Mucosa of descending colon (tissue), 3 donors: Measurements from ENCODE around the gene LANCL2. TPM values are rescaled to one million over a fixed set of nuclear protein-coding genes. Genes with fewer than 3 reads are reported as not detected.

Experiments used
- ATAC-seq: fragments of 200-7000 bp; cut with Tn5 transposase; one replicate; pipeline ENCODE4 v1.9.1; 2020; ENCODE audit warnings: mild to moderate bottlenecking, moderate library complexity
- DNase-seq, 3 donors: peaks; one replicate each; pipeline ENCODE4 v3.0.0-alpha.2; 2020
- H3K36me3 ChIP-seq: fragments of 200-600 bp; one replicate; pipeline ENCODE4 v1.8.0; 2021; ENCODE audit warnings: low read depth, mild to moderate bottlenecking
- H3K4me1 ChIP-seq: fragments of 200-600 bp; one replicate; pipeline ENCODE4 v1.8.0; 2021; ENCODE audit warnings: low read depth, mild to moderate bottlenecking
- H3K4me3 ChIP-seq: fragments of 200-600 bp; one replicate; pipeline ENCODE4 v1.8.0; 2021; ENCODE audit warnings: mild to moderate bottlenecking
- H3K9me3 ChIP-seq: fragments of 200-600 bp; one replicate; pipeline ENCODE4 v1.8.0; 2021; ENCODE audit warnings: mild to moderate bottlenecking
- CTCF ChIP-seq: fragments of 200-600 bp; IDR thresholded peaks from one replicate; pipeline ENCODE4 v1.8.0; 2022; ENCODE audit warnings: antibody characterized with exemption, mild to moderate bottlenecking
- intact Hi-C, 2 donors: fragments of 100-400 bp; cut with DNase I in 1 of 2; cut with micrococcal nuclease in 1 of 2; formaldehyde crosslinking; loops; one replicate each; pipeline versions ENCODE4 v1.11.0 to v1.11.1; 2022; cut with DNase I, micrococcal nuclease
- total RNA-seq, 3 donors: library from RNA; stranded (reverse); fragmentation: NEBNext Ultra II Directional in 2 of 3; extraction: Animal tissue kit (Norgen Biotek cat#: 25700) in 2 of 3; gene quantifications; one replicate each; pipeline versions ENCODE4 v1.2.1 to v1.2.4, GENCODE V29; 2021 to 2023
- donor health status: DM: no; HTN: no; CAD: no; lungs with moderate emphysema.
- donor health status: DM: no; HTN: no; CAD: no.
- donor health status: DM: no; HTN: yes; CAD: no.

Gene LANCL2
- total RNA-seq, 3 donors from 2014 or later, result 15.3 to 18.0 (median 17.1) TPM

GRCh38 chr7:55444786-55445185 lies 79.6 kb downstream of the LANCL2 start:
- no peaks in the 10 kb centered on the region for H3K4me1 ChIP-seq
- no peaks in the 10 kb centered on the region for H3K36me3 ChIP-seq
- TF ChIP-seq CTCF, result no peak
- intact Hi-C loops, result no loop called here
- H3K4me3 ChIP-seq, result no peak overlapping the region
- ATAC-seq, result no peak
- H3K9me3 ChIP-seq, result no peaks in the 10 kb centered on the region
- DNase-seq, result no peak

- Histone ChIP-seq H3K36me3 (no peaks in the 10 kb centered on the region), H3K4me3 (no peak overlapping the region), H3K9me3 (no peaks in the 10 kb centered on the region), H3K4me1 (no peaks in the 10 kb centered on the region)
- DNase-seq, result no peak
- intact Hi-C loops, result no loop called here
- no peak for TF ChIP-seq CTCF
- no peak for ATAC-seq
Measured at GRCh38 chr7:55448526-55448925, 83.4 kb downstream of the LANCL2 start.

- ATAC-seq (no peak), DNase-seq (no peak)
- H3K36me3 ChIP-seq, result no peaks in the 10 kb centered on the region
- intact Hi-C loops, result no loop called here
- TF ChIP-seq CTCF, result no peak
- H3K4me3 ChIP-seq, result no peak overlapping the region
- no peaks in the 10 kb centered on the region for H3K9me3 ChIP-seq
- H3K4me1 ChIP-seq, result no peaks in the 10 kb centered on the region
Measured at GRCh38 chr7:55449205-55449991, 84.3 kb downstream of the LANCL2 start.

GRCh38 chr7:55449992-55450535 lies 84.9 kb downstream of the LANCL2 start:
- TF ChIP-seq CTCF, result no peak
- Histone ChIP-seq H3K9me3 (no peaks in the 10 kb centered on the region), H3K36me3 (no peaks in the 10 kb centered on the region), H3K4me1 (no peaks in the 10 kb centered on the region), H3K4me3 (no peak overlapping the region)
- no peak for DNase-seq
- intact Hi-C loops, result no loop called here
- ATAC-seq, result no peak

GRCh38 chr7:55452971-55453370 lies 87.8 kb downstream of the LANCL2 start:
- H3K4me1 ChIP-seq, result no peaks in the 10 kb centered on the region
- ATAC-seq (no peak), DNase-seq (no peak)
- H3K9me3 ChIP-seq, result peaks cover under 1% of the 10 kb centered on the region
- H3K36me3 ChIP-seq, result no peaks in the 10 kb centered on the region
- TF ChIP-seq CTCF, result no peak
- no peak overlapping the region for H3K4me3 ChIP-seq
- intact Hi-C loops, result no loop called here
